Fibroblast of lung (primary cell): ENCODE measurements around the gene GSDMA.

Experiments
- CTCF ChIP-seq, 2 donors: IDR thresholded peaks in 1 of 2; conservative IDR thresholded peaks in 1 of 2; 1 replicate in 1 of 2; 2 replicates in 1 of 2; pipeline ENCODE4 v1.5.1; 2011 to 2012; ENCODE audit warnings: low read length in 2 of 2, control low read depth in 1 of 2, inconsistent platforms in 1 of 2, low read depth in 1 of 2, mild to moderate bottlenecking in 1 of 2
- EZH2 ChIP-seq: IDR thresholded peaks from 2 replicates; pipeline ENCODE4 v1.5.1; 2012; ENCODE audit warnings: low read length, control low read depth, mild to moderate bottlenecking; ENCODE audit errors: missing control alignments

- TF ChIP-seq CTCF (conservative IDR thresholded peaks at IDR 0.05 in 1 of 2, IDR thresholded peaks at IDR 0.05 in 1 of 2; ENCODE audit: low read depth in 1 of 2, low read length in 2 of 2): no peak
- no peak for TF ChIP-seq EZH2
Measured at GRCh38 chr17:39926135-39926587, 36.6 kb upstream of the GSDMA start.
